ENCODE data around the gene RUNX3. TPM values are rescaled to one million over a fixed set of nuclear protein-coding genes. Genes with fewer than 3 reads are reported as not detected.
A peak's percentile ranks its signal among the peaks of the same experiment; 100 is the strongest.

Gene RUNX3
- total RNA-seq, 2 donors from 2014 or later, result 6.8 to 8.5 TPM

GRCh38 chr1:24931468-24932231 is 1.6 kb upstream of the RUNX3 start:
- ATAC-seq (ENCODE audit: insufficient number of reproducible peaks, low FRiP score, low read depth) (no peak), DNase-seq (ENCODE audit: low spot score) (no peak)
- Histone ChIP-seq H3K27ac (no peak overlapping the region), H3K4me3 (peak overlapping the region; percentile 53), H3K27me3 (replicated peaks; ENCODE audit: insufficient read depth) (peaks cover 11% of the 10 kb centered on the region), H3K9me3 (no peaks in the 10 kb centered on the region), H3K36me3 (no peaks in the 10 kb centered on the region), H3K4me1 (ENCODE audit: control insufficient read depth in 1 of 2, low read depth in 2 of 2) (peaks cover 4 to 25% of the 10 kb centered on the region in 2 donors)
- no peak for TF ChIP-seq CTCF (IDR thresholded peaks at IDR 0.05)

DNA sequence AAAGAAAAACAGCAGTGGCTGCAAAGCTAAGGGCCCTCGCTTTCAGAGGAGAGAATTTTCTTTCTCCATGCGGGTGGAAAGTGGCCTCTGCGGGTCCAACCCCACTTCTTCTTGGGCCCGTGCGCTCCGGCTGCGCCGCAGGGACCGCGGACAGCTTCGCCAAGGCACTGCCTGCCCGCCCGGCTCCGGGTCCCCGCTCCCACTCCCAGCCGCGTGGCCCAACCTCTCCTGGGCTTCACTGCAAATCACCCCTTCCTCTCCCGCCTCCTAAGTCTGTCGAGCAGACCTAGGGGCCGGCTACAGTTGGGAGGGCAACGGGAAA is 1.0 kb upstream of the RUNX3 start:
- Histone ChIP-seq H3K4me3 (no peak overlapping the region), H3K9me3 (no peaks in the 10 kb centered on the region), H3K4me1 (ENCODE audit: control insufficient read depth in 1 of 2, low read depth in 2 of 2) (peaks cover 4 to 25% of the 10 kb centered on the region in 2 donors), H3K27ac (no peak overlapping the region), H3K36me3 (no peaks in the 10 kb centered on the region), H3K27me3 (replicated peaks; ENCODE audit: insufficient read depth) (peaks cover 11% of the 10 kb centered on the region)
- DNase-seq (ENCODE audit: low spot score), result no peak
- ATAC-seq (ENCODE audit: insufficient number of reproducible peaks, low FRiP score, low read depth), result no peak
- TF ChIP-seq CTCF (IDR thresholded peaks at IDR 0.05), result no peak

- no peak for TF ChIP-seq CTCF (IDR thresholded peaks at IDR 0.05)
- Histone ChIP-seq H3K4me3 (peak overlapping the region; percentile 67), H3K9me3 (no peaks in the 10 kb centered on the region), H3K27ac (no peak overlapping the region), H3K36me3 (no peaks in the 10 kb centered on the region), H3K4me1 (ENCODE audit: control insufficient read depth in 1 of 2, low read depth in 2 of 2) (peaks cover 4 to 25% of the 10 kb centered on the region in 2 donors), H3K27me3 (replicated peaks; ENCODE audit: insufficient read depth) (peaks cover 11% of the 10 kb centered on the region)
- ATAC-seq (ENCODE audit: insufficient number of reproducible peaks, low FRiP score, low read depth) (no peak), DNase-seq (ENCODE audit: low spot score) (no peak)
Observed at GRCh38 chr1:24929398-24930259, 447 bp downstream of the RUNX3 start.

DNA sequence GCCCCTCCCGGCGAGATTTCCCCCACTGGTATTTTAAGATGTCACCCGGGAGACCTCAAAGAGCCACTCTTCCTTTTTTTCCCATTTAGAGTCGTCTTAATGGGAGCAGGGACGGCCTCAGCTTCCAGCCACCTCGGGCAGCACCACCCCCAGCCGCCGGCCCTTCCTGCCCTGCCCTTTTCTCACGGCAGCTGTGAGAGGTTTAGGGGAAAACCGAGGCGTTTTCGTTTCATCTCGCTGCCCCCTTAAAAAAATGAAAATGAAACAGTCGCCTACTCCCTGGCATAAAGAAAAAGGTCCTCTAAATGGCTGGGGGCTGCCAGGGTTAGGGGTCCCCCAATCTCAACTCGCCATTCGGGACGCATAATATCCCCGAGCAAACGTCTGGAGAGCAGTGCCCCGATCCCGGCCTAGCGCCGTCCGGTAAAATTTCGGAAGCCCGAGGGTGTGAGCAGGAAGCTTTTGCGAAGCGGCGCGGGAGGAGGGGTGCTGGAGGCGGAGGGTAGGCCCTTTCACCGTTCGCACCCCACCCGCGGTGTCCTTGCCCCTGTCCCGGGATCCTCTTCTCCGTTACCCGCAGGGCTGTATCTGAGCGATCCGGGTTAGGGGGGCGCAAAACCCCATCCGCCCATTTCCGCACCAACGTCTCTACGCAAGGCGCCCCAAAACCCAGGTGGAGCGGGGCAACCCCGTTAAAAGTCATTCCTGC is 1.2 kb downstream of the RUNX3 start:
- Histone ChIP-seq H3K4me1 (ENCODE audit: control insufficient read depth in 1 of 2, low read depth in 2 of 2) (peaks cover 4 to 25% of the 10 kb centered on the region in 2 donors), H3K4me3 (peak overlapping the region; percentile 67), H3K27me3 (replicated peaks; ENCODE audit: insufficient read depth) (peaks cover 11% of the 10 kb centered on the region), H3K9me3 (no peaks in the 10 kb centered on the region), H3K36me3 (no peaks in the 10 kb centered on the region), H3K27ac (no peak overlapping the region)
- DNase-seq (ENCODE audit: low spot score) (no peak), ATAC-seq (ENCODE audit: insufficient number of reproducible peaks, low FRiP score, low read depth) (no peak)
- no peak for TF ChIP-seq CTCF (IDR thresholded peaks at IDR 0.05)

All from thoracic aorta (tissue), 2 donors.